CD4-positive, alpha-beta T cell treated with Interleukin-17A for 4 hours (primary cell): ENCODE results near the gene ACOT13.
"Not testable (repeated sequence)": the region's sequence is repeated elsewhere in the genome, so short reads cannot be mapped to it uniquely, and the experiment has no call there.

Source experiments
- DNase-seq: peaks from one replicate; pipeline ENCODE4 v3.0.0-alpha.2; 2020; ENCODE audit warnings: mixed read lengths

ACOT13 gene

GRCh38 chr6:24692848-24693592 is 26.1 kb downstream of the ACOT13 start:
- DNase-seq: no peak

GRCh38 chr6:24694198-24694597 is 27.3 kb downstream of the ACOT13 start:
- DNase-seq: no peak

GRCh38 chr6:24695635-24696034 is 28.8 kb downstream of the ACOT13 start:
- peak; percentile 46 for DNase-seq

GRCh38 chr6:24696097-24696496 is 29.2 kb downstream of the ACOT13 start:
- DNase-seq: no peak

GRCh38 chr6:24699521-24700359 is 32.9 kb downstream of the ACOT13 start:
- no peak for DNase-seq

- DNase-seq: no peak
These were observed 35.9 kb downstream of the ACOT13 start for GRCh38 chr6:24702720-24703282.

- no peak for DNase-seq
These were observed 37.6 kb downstream of the ACOT13 start for GRCh38 chr6:24704468-24704867.

GRCh38 chr6:24708612-24709011 is 41.7 kb downstream of the ACOT13 start:
- no peak for DNase-seq

GRCh38 chr6:24709014-24709711 is 42.3 kb downstream of the ACOT13 start:
- no peak for DNase-seq

- no peak for DNase-seq
These were observed 43.8 kb downstream of the ACOT13 start for GRCh38 chr6:24710519-24711303.

GRCh38 chr6:24716602-24717148 is 49.8 kb downstream of the ACOT13 start:
- DNase-seq: not testable (repeated sequence)

- no peak for DNase-seq
These were observed 51.7 kb downstream of the ACOT13 start for GRCh38 chr6:24718449-24719124.

GRCh38 chr6:24719125-24719971 is 52.5 kb downstream of the ACOT13 start, which contains the start of gene C6orf62:
TSS of gene C6orf62 (minus strand) at chr6:24719154. CDS start at chr6:24718668, 486 bp downstream.
- peak; percentile 43 for DNase-seq

- peak; percentile 83 for DNase-seq
These were observed 53.3 kb downstream of the ACOT13 start for GRCh38 chr6:24720131-24720603.

GRCh38 chr6:24720604-24721460 is 54.0 kb downstream of the ACOT13 start:
- DNase-seq: peak; percentile 100

- DNase-seq: peak; percentile 86
These were observed 54.8 kb downstream of the ACOT13 start for GRCh38 chr6:24721461-24722215.

- DNase-seq: no peak
These were observed 56.4 kb downstream of the ACOT13 start for GRCh38 chr6:24723270-24723669.

GRCh38 chr6:24730653-24731052 is 63.8 kb downstream of the ACOT13 start:
- not testable (repeated sequence) for DNase-seq
